ENCODE data around the gene NGEF.

The NGEF gene

GRCh38 chr2:232850039-232850438 is 163.0 kb downstream of the NGEF start:
- TF ChIP-seq TCF12 (IDR thresholded peaks at IDR 0.05; ENCODE audit: low read depth) (no peak), TAF1 (IDR thresholded peaks at IDR 0.05; ENCODE audit: low read depth) (no peak), REST (IDR thresholded peaks at IDR 0.05; ENCODE audit: low read depth) (no peak), USF1 (IDR thresholded peaks at IDR 0.05) (no peak), FOXM1 (IDR thresholded peaks at IDR 0.05; ENCODE audit: borderline replicate concordance, low read depth) (no peak), NFIC (IDR thresholded peaks at IDR 0.05) (no peak), ZBTB7A (IDR thresholded peaks at IDR 0.05; ENCODE audit: low read depth) (no peak), EGR1 (IDR thresholded peaks at IDR 0.05) (no peak)

GRCh38 chr2:232846055-232846454 is 167.0 kb downstream of the NGEF start:
- TF ChIP-seq CEBPB (IDR thresholded peaks at IDR 0.05) (no peak), EP300 (IDR thresholded peaks at IDR 0.05; ENCODE audit: borderline replicate concordance) (no peak), USF1 (IDR thresholded peaks at IDR 0.05) (no peak), FOXM1 (IDR thresholded peaks at IDR 0.05; ENCODE audit: borderline replicate concordance, low read depth) (no peak), TAF1 (IDR thresholded peaks at IDR 0.05; ENCODE audit: low read depth) (no peak), TCF12 (IDR thresholded peaks at IDR 0.05; ENCODE audit: low read depth) (no peak), YY1 (IDR thresholded peaks at IDR 0.05; ENCODE audit: low read depth) (no peak), NFIC (IDR thresholded peaks at IDR 0.05) (no peak), ZBTB7A (IDR thresholded peaks at IDR 0.05; ENCODE audit: low read depth) (no peak), MAX (IDR thresholded peaks at IDR 0.05) (no peak), CREB1 (IDR thresholded peaks at IDR 0.05; ENCODE audit: low read depth) (no peak), EGR1 (IDR thresholded peaks at IDR 0.05) (no peak), REST (IDR thresholded peaks at IDR 0.05; ENCODE audit: low read depth) (no peak), TEAD4 (IDR thresholded peaks at IDR 0.05) (no peak), RAD21 (IDR thresholded peaks at IDR 0.05; ENCODE audit: low read depth) (no peak)

- TF ChIP-seq RAD21 (IDR thresholded peaks at IDR 0.05; ENCODE audit: low read depth), result no peak
- TF ChIP-seq CEBPB (IDR thresholded peaks at IDR 0.05), result no peak
- TF ChIP-seq REST (IDR thresholded peaks at IDR 0.05; ENCODE audit: low read depth), result no peak
- no peak for TF ChIP-seq FOXM1 (IDR thresholded peaks at IDR 0.05; ENCODE audit: borderline replicate concordance, low read depth)
- TF ChIP-seq EGR1 (IDR thresholded peaks at IDR 0.05), result no peak
- no peak for TF ChIP-seq EP300 (IDR thresholded peaks at IDR 0.05; ENCODE audit: borderline replicate concordance)
- no peak for TF ChIP-seq ZBTB7A (IDR thresholded peaks at IDR 0.05; ENCODE audit: low read depth)
- no peak for TF ChIP-seq CREB1 (IDR thresholded peaks at IDR 0.05; ENCODE audit: low read depth)
- TF ChIP-seq TCF12 (IDR thresholded peaks at IDR 0.05; ENCODE audit: low read depth), result no peak
- TF ChIP-seq USF1 (IDR thresholded peaks at IDR 0.05), result no peak
- no peak for TF ChIP-seq TEAD4 (IDR thresholded peaks at IDR 0.05)
- no peak for TF ChIP-seq MAX (IDR thresholded peaks at IDR 0.05)
- TF ChIP-seq YY1 (IDR thresholded peaks at IDR 0.05; ENCODE audit: low read depth), result no peak
- no peak for TF ChIP-seq TAF1 (IDR thresholded peaks at IDR 0.05; ENCODE audit: low read depth)
- TF ChIP-seq NFIC (IDR thresholded peaks at IDR 0.05), result no peak
Observed at GRCh38 chr2:232843834-232844233, 169.2 kb downstream of the NGEF start.

- TF ChIP-seq TAF1 (IDR thresholded peaks at IDR 0.05; ENCODE audit: low read depth) (no peak), FOXM1 (IDR thresholded peaks at IDR 0.05; ENCODE audit: borderline replicate concordance, low read depth) (no peak)
Observed at GRCh38 chr2:232842689-232843088, 170.4 kb downstream of the NGEF start.
